Osteoblast (primary cell): ENCODE results near the gene PRDM12. TPM values are rescaled to one million over a fixed set of nuclear protein-coding genes. Genes with fewer than 3 reads are reported as not detected.

Experiments
- DNase-seq: peaks from one replicate; pipeline ENCODE4 v3.0.0; 2011; ENCODE audit warnings: low spot score, mixed read lengths; ENCODE audit not compliant: insufficient read length; ENCODE audit errors: missing footprints
- H2AFZ ChIP-seq: 2 replicates; pipeline ENCODE4 v1.6.0; 2011; ENCODE audit warnings: mild to moderate bottlenecking, low read length
- H3K27ac ChIP-seq: 2 replicates; pipeline ENCODE4 v1.5.1; 2011; ENCODE audit warnings: mild to moderate bottlenecking, low read depth, low read length, moderate library complexity
- H3K27me3 ChIP-seq: 2 replicates; pipeline ENCODE4 v1.6.0; 2012; ENCODE audit warnings: mild to moderate bottlenecking, control low read depth, inconsistent platforms, low read length, moderate library complexity; ENCODE audit not compliant: insufficient read depth
- H3K36me3 ChIP-seq: 2 replicates; pipeline ENCODE4 v1.5.1; 2011; ENCODE audit warnings: mild to moderate bottlenecking, low read length, control low read depth, moderate library complexity; ENCODE audit not compliant: insufficient read depth
- H3K4me1 ChIP-seq: 2 replicates; pipeline ENCODE4 v1.5.1; 2011; ENCODE audit warnings: mild to moderate bottlenecking, low read length, control low read depth, moderate library complexity; ENCODE audit not compliant: insufficient read depth
- H3K4me2 ChIP-seq: 2 replicates; pipeline ENCODE4 v1.6.0; 2011; ENCODE audit warnings: mild to moderate bottlenecking, low read length; ENCODE audit not compliant: insufficient read depth
- H3K4me3 ChIP-seq: fragments of 200-600 bp; sonication (generic); 3 replicates; pipeline ENCODE4 v1.5.1; 2012; ENCODE audit warnings: mild to moderate bottlenecking, low read length, inconsistent platforms; ENCODE audit not compliant: insufficient read depth
- H3K79me2 ChIP-seq: 2 replicates; pipeline ENCODE4 v1.6.0; 2012; ENCODE audit warnings: mild to moderate bottlenecking, low read length, control low read depth, inconsistent platforms; ENCODE audit not compliant: insufficient read depth
- H3K9me3 ChIP-seq: 2 replicates; pipeline ENCODE4 v1.5.1; 2011; ENCODE audit warnings: low read depth, low read length, control low read depth
- H4K20me1 ChIP-seq: 2 replicates; pipeline ENCODE4 v1.6.0; 2012; ENCODE audit warnings: mild to moderate bottlenecking, low read length, control low read depth; ENCODE audit not compliant: insufficient read depth
- total RNA-seq: library from RNA; depleted of rRNA; stranded (reverse); fragments of >200 nt; gene quantifications from 2 replicates; pipeline ENCODE4 v1.2.3, GENCODE V29; 2012
- TF ChIP-seq, protein P1 (sequence below): IDR thresholded peaks from 2 replicates; pipeline ENCODE4 v1.5.1; 2011; ENCODE audit warnings: mild to moderate bottlenecking, low read depth, low read length, moderate library complexity; ENCODE audit errors: extremely low read depth

PRDM12 gene
- total RNA-seq, 1 donor = not detected

DNA sequence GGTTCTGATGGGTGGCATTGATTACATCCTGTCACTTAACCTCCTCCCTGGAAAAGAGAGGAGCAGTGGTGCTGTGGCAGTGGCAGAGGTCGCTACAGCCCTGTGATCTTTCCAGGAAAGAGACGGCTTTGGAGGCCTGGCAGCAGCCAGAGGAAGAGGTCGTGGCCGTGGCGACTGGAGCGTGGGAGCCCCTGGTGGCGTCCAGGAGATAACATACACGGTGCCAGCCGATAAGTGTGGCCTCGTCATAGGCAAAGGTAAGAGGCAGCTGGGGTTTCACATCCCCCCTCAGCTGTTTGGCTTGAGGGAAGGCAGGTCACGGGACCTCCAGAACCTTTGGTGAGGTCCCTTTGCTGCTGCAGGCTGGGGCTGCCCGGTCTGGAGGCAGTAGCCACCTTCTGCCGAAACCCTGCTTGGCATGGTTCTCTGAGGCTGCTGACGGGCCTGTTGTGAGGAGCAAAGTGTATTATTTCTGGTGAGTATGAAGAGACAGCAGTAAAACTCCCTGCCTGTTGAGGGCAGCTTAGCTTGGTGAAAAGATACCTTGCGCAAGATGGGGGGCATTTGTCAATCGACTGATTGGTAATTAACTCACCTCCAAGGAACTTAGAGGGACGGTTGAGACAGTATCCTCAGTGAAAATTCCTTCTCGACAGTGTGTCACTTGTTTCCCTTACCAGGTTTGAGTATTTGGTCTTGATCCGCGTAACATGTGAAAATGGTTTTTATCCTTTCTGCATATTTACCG, 38.0 kb upstream of the PRDM12 start:
- TF ChIP-seq, protein P1, sequence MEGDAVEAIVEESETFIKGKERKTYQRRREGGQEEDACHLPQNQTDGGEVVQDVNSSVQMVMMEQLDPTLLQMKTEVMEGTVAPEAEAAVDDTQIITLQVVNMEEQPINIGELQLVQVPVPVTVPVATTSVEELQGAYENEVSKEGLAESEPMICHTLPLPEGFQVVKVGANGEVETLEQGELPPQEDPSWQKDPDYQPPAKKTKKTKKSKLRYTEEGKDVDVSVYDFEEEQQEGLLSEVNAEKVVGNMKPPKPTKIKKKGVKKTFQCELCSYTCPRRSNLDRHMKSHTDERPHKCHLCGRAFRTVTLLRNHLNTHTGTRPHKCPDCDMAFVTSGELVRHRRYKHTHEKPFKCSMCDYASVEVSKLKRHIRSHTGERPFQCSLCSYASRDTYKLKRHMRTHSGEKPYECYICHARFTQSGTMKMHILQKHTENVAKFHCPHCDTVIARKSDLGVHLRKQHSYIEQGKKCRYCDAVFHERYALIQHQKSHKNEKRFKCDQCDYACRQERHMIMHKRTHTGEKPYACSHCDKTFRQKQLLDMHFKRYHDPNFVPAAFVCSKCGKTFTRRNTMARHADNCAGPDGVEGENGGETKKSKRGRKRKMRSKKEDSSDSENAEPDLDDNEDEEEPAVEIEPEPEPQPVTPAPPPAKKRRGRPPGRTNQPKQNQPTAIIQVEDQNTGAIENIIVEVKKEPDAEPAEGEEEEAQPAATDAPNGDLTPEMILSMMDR = no peak
- no peak for DNase-seq
- peaks cover 2% of the 10 kb centered on the region for H4K20me1 ChIP-seq
- no peaks in the 10 kb centered on the region for H3K4me1 ChIP-seq
- H2AFZ ChIP-seq = no peak overlapping the region
- H3K4me3 ChIP-seq = no peak overlapping the region
- peaks cover 77% of the 10 kb centered on the region for H3K36me3 ChIP-seq
- no peaks in the 10 kb centered on the region for H3K79me2 ChIP-seq
- H3K9me3 ChIP-seq = no peaks in the 10 kb centered on the region
- H3K27ac ChIP-seq = no peak overlapping the region
- H3K4me2 ChIP-seq = no peak overlapping the region
- H3K27me3 ChIP-seq = no peaks in the 10 kb centered on the region

DNA sequence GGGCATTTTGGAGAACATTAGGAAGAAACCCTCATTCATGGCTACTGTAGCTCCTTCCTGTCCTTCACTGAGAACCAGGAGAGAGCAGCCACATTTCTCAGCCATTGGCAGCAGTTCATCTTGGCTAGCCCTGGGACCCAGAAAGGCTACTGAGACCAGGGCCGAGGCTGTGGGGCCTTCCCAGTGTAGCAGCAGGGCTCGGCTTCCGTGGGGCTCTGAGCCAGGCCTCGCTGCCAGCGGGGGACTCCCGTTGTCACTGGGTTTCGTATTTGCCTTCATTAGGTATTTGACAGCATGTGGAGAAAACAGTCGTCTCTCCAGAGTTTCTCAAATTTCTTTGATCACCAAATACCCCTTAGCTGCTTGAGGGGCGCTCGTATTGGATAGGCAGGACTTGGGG, 37.3 kb upstream of the PRDM12 start:
- Histone ChIP-seq H3K4me2 (no peak overlapping the region), H4K20me1 (peaks cover 2% of the 10 kb centered on the region), H3K4me1 (no peaks in the 10 kb centered on the region), H2AFZ (no peak overlapping the region), H3K27me3 (no peaks in the 10 kb centered on the region), H3K79me2 (no peaks in the 10 kb centered on the region), H3K4me3 (no peak overlapping the region), H3K27ac (no peak overlapping the region), H3K9me3 (no peaks in the 10 kb centered on the region), H3K36me3 (peaks cover 83% of the 10 kb centered on the region)
- TF ChIP-seq, protein P1 = no peak
- DNase-seq = no peak

DNA sequence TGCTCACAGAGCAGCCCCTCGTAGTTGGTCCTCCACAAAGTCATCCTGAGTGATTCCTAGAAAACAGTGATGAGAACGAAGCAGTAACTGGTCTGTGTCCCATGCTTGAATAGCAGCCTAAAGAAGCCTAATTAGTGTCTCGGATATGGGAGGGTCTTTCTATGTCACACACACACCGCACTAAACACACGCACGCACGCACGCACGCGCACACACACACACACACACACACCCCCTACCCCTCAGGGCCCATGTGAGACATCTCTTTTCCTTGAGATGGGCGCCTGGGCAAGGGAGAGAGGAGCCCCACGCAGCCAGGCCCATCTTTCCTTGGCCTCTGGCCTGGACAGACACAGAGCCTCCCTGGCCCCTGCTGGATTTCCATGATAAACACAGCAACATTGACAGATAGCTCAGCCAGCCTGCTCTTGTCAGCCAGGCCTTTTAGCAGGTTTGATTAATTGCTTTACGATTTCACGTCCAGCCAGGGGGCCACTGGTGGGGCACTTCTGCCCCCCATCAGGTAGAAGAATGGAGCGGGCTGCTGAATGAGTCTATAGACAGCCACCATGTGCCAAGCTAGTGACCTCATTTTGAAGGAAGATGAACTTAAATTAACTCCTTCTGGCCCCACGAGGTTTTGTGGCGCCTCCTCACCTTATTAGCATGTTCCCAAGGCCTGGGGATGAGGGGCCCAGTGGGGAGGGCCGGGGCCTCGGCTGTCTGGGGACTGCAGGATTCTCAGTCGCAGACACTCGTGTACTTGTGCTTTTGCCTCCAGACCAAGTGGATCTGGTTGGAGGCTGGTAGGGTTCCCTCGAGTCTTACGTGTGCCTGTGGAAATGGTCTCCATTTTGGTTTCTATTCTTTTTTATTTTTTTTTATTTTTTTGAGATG, 36.2 kb upstream of the PRDM12 start:
- Histone ChIP-seq H4K20me1 (peaks cover 2% of the 10 kb centered on the region), H3K4me2 (no peak overlapping the region), H3K27me3 (no peaks in the 10 kb centered on the region), H3K4me3 (no peak overlapping the region), H3K79me2 (no peaks in the 10 kb centered on the region), H3K36me3 (peaks cover 84% of the 10 kb centered on the region), H2AFZ (no peak overlapping the region), H3K9me3 (no peaks in the 10 kb centered on the region), H3K27ac (no peak overlapping the region), H3K4me1 (no peaks in the 10 kb centered on the region)
- no peak for DNase-seq
- TF ChIP-seq, protein P1 = no peak
